ENCODE measurements around the gene PRR5L. TPM values are rescaled to one million over a fixed set of nuclear protein-coding genes. Genes with fewer than 3 reads are reported as not detected.

PRR5L gene
- total RNA-seq, 1 experiment from 2014 or later: 1.2 TPM

- CTCF ChIA-PET: interaction anchor here (1.0 to 1.1 kb wide), 3 partner anchors 9 to 189 kb away, joined by 3 to 10 read pairs (median 6); no protein-coding TSS in a partner anchor
- TF ChIP-seq CTCF (IDR thresholded peaks at IDR 0.05; ENCODE audit: unreplicated experiment): no peak
- Mint-ChIP-seq H3K4me1 (ENCODE audit: low read depth, unreplicated experiment) (peaks cover 8% of the 10 kb centered on the region), H3K27ac (ENCODE audit: unreplicated experiment) (no peak overlapping the region), H3K4me3 (ENCODE audit: low read depth, unreplicated experiment) (no peak overlapping the region), H3K9me3 (ENCODE audit: low read depth, unreplicated experiment) (no peaks in the 10 kb centered on the region), H3K27me3 (ENCODE audit: unreplicated experiment) (peaks cover 21% of the 10 kb centered on the region), H3K36me3 (ENCODE audit: insufficient read depth, unreplicated experiment) (no peaks in the 10 kb centered on the region)
- DNase-seq: no peak
- BruUV-seq (replicated peaks): no TSS peak
- intact Hi-C loops (cut with micrococcal nuclease; ENCODE audit: unreplicated experiment): no loop called here
These were observed 8.3 kb downstream of the PRR5L start for GRCh38 chr11:36304351-36304750.

GRCh38 chr11:36305047-36305446 lies 9.0 kb downstream of the PRR5L start:
- peaks cover 21% of the 10 kb centered on the region for H3K27me3 Mint-ChIP-seq (ENCODE audit: unreplicated experiment)
- no TSS peak for BruUV-seq (replicated peaks)
- no peaks in the 10 kb centered on the region for H3K36me3 Mint-ChIP-seq (ENCODE audit: insufficient read depth, unreplicated experiment)
- CTCF ChIA-PET: interaction anchor here (0.7 kb wide), 1 partner anchor 948 kb away, joined by 3 read pairs; no protein-coding TSS in a partner anchor
- H3K4me3 Mint-ChIP-seq (ENCODE audit: low read depth, unreplicated experiment): no peak overlapping the region
- no peak for TF ChIP-seq CTCF (IDR thresholded peaks at IDR 0.05; ENCODE audit: unreplicated experiment)
- peaks cover 10% of the 10 kb centered on the region for H3K4me1 Mint-ChIP-seq (ENCODE audit: low read depth, unreplicated experiment)
- no peaks in the 10 kb centered on the region for H3K9me3 Mint-ChIP-seq (ENCODE audit: low read depth, unreplicated experiment)
- no peak overlapping the region for H3K27ac Mint-ChIP-seq (ENCODE audit: unreplicated experiment)
- intact Hi-C loops (cut with micrococcal nuclease; ENCODE audit: unreplicated experiment): loop anchor here (5.0 kb wide), 2 partner anchors 67 to 187 kb away; no protein-coding TSS in a partner anchor
- DNase-seq: no peak

GRCh38 chr11:36306888-36307287 lies 10.8 kb downstream of the PRR5L start:
- BruUV-seq (replicated peaks): no TSS peak
- no peak for DNase-seq
- no peak for TF ChIP-seq CTCF (IDR thresholded peaks at IDR 0.05; ENCODE audit: unreplicated experiment)
- CTCF ChIA-PET: no interaction called here
- H3K9me3 Mint-ChIP-seq (ENCODE audit: low read depth, unreplicated experiment): no peaks in the 10 kb centered on the region
- peaks cover 8% of the 10 kb centered on the region for H3K27me3 Mint-ChIP-seq (ENCODE audit: unreplicated experiment)
- H3K4me1 Mint-ChIP-seq (ENCODE audit: low read depth, unreplicated experiment): peaks cover 23% of the 10 kb centered on the region
- intact Hi-C loops (cut with micrococcal nuclease; ENCODE audit: unreplicated experiment): loop anchor here (1.0 to 5.0 kb wide), 3 partner anchors 65 to 185 kb away; no protein-coding TSS in a partner anchor
- H3K4me3 Mint-ChIP-seq (ENCODE audit: low read depth, unreplicated experiment): no peak overlapping the region
- H3K27ac Mint-ChIP-seq (ENCODE audit: unreplicated experiment): no peak overlapping the region
- no peaks in the 10 kb centered on the region for H3K36me3 Mint-ChIP-seq (ENCODE audit: insufficient read depth, unreplicated experiment)

- Mint-ChIP-seq H3K4me3 (ENCODE audit: low read depth, unreplicated experiment) (no peak overlapping the region), H3K36me3 (ENCODE audit: insufficient read depth, unreplicated experiment) (no peaks in the 10 kb centered on the region), H3K27me3 (ENCODE audit: unreplicated experiment) (no peaks in the 10 kb centered on the region), H3K27ac (ENCODE audit: unreplicated experiment) (no peak overlapping the region), H3K4me1 (ENCODE audit: low read depth, unreplicated experiment) (peaks cover 37% of the 10 kb centered on the region), H3K9me3 (ENCODE audit: low read depth, unreplicated experiment) (no peaks in the 10 kb centered on the region)
- BruUV-seq (replicated peaks): no TSS peak
- intact Hi-C loops (cut with micrococcal nuclease; ENCODE audit: unreplicated experiment): loop anchor here (5.0 kb wide), 2 partner anchors 64 to 184 kb away; no protein-coding TSS in a partner anchor
- CTCF ChIA-PET: no interaction called here
- TF ChIP-seq CTCF (IDR thresholded peaks at IDR 0.05; ENCODE audit: unreplicated experiment): no peak
- no peak for DNase-seq
These were observed 12.5 kb downstream of the PRR5L start for GRCh38 chr11:36308577-36308976.
